ENCODE data around the gene LMF1. TPM values are rescaled to one million over a fixed set of nuclear protein-coding genes. Genes with fewer than 3 reads are reported as not detected.

LMF1 gene
- total and polyA plus RNA-seq, 2 of the 8 experiments (the other 6 are each of a cell fraction or from before 2014, with no cell fraction given), result 3.5 to 9.1 TPM

DNA sequence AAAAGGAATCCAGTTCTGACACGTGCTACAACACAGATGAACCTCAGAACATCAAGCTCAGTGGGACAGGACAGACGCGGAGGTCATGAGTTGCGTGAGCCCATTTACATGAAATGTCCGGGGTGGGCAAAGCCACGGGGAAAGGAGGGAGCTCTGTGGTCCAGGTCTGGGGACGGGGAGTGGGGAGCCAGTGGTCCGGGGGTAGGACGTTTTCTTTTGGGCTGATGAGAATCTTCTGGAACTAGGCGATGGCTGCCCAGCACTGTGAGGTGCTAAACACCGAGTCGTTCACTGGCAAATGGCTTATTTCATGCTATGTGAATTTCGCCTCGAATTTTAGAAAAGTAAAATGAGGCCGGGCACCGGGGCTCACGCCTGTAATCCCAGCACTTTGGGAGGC is 2.6 kb upstream of the LMF1 start:
- Histone ChIP-seq H3K9me3 (ENCODE audit: insufficient read depth in 2 of 2, low read depth in 1 of 2, low read length in 1 of 2) (no peaks in the 10 kb centered on the region), H4K91ac (replicated peaks; ENCODE audit: insufficient read length, low read length) (no peak overlapping the region), H2AK5ac (ENCODE audit: low read depth, low read length) (no peak overlapping the region), H4K5ac (ENCODE audit: insufficient read length, low read depth, low read length) (no peak overlapping the region), H3K23ac (ENCODE audit: insufficient read length) (no peak overlapping the region), H3K18ac (ENCODE audit: extremely low read depth, low read length) (no peak overlapping the region), H2AFZ (ENCODE audit: low read length) (no peak overlapping the region), H3K79me2 (ENCODE audit: control insufficient read depth in 1 of 2, insufficient read depth in 2 of 2, low read length in 2 of 2) (no peaks in the 10 kb centered on the region), H4K20me1 (replicated peaks in 1 of 2; ENCODE audit: control insufficient read depth in 1 of 2, insufficient read depth in 2 of 2, low read length in 2 of 2) (peaks cover 0 to 4% of the 10 kb centered on the region in 2 experiments), H3K23me2 (ENCODE audit: low read depth, low read length) (peaks cover 11% of the 10 kb centered on the region; the same call in 1 of the 2 replicates), H3K4ac (replicated peaks; ENCODE audit: insufficient read length, low read depth, low read length) (no peak overlapping the region), H3K9ac (replicated peaks in 1 of 4; ENCODE audit: extremely low read depth in 1 of 4, low read depth in 3 of 4, low read length in 3 of 4) (no peak overlapping the region), H2BK12ac (ENCODE audit: low read depth, low read length) (no peak overlapping the region), H2BK5ac (ENCODE audit: low read depth, low read length) (no peak overlapping the region), H3K27ac (ENCODE audit: low read depth, low read length) (no peak overlapping the region), H2BK120ac (replicated peaks; ENCODE audit: low read depth, low read length) (no peak overlapping the region), H3K56ac (replicated peaks; ENCODE audit: insufficient read length, low read depth, low read length) (no peak overlapping the region), H2BK15ac (ENCODE audit: low read length) (no peak overlapping the region), H3K4me1 (replicated peaks in 1 of 4; ENCODE audit: control insufficient read depth in 3 of 4, insufficient read depth in 4 of 4, low read length in 3 of 4) (peaks cover 0 to 10% (median 6%) of the 10 kb centered on the region in 4 experiments; a peak in 6 of 7 replicates), H3K14ac (ENCODE audit: insufficient read length) (no peak overlapping the region), H3K36me3 (ENCODE audit: control insufficient read depth in 2 of 4, insufficient read depth in 4 of 4, low read length in 3 of 4) (no peaks in the 10 kb centered on the region), H4K8ac (ENCODE audit: extremely low read depth, insufficient read depth, low read length) (no peak overlapping the region), H3K4me2 (ENCODE audit: insufficient read depth in 1 of 2, low read depth in 2 of 2, low read length in 2 of 2) (no peak overlapping the region), H3K27me3 (replicated peaks in 1 of 4; ENCODE audit: control insufficient read depth in 3 of 4, extremely low read depth in 1 of 4, insufficient read depth in 3 of 4, low read length in 3 of 4) (peaks cover 0 to 35% (median 16%) of the 10 kb centered on the region in 4 experiments; a peak in 6 of 7 replicates), H2BK20ac (ENCODE audit: low read length) (no peak overlapping the region), H3K4me3 (ENCODE audit: extremely low read depth in 1 of 4, insufficient read depth in 2 of 4, low read depth in 3 of 4, low read length in 4 of 4) (no peak overlapping the region), H3K79me1 (ENCODE audit: low read depth, low read length) (no peaks in the 10 kb centered on the region; the same call in 1 of the 2 replicates)
- 93% methylated on average over 15 of the region's 17 CpGs; no CpG with 5 or more reads in 1 of the 2 experiments for WGBS, 2 experiments (ENCODE audit: extremely low coverage in 1 of 2, insufficient coverage in 1 of 2, insufficient read length in 1 of 2, insufficient replicate concordance in 2 of 2, low coverage in 1 of 2, low lambda C conversion rate in 2 of 2, missing lambda C conversion rate in 1 of 2)
- FAIRE-seq (no peak), DNase-seq (ENCODE audit: low read depth in 1 of 2, low spot score in 2 of 2) (no peak)
- TF ChIP-seq POLR2A (IDR thresholded peaks at IDR 0.05; ENCODE audit: control extremely low read depth in 1 of 2, low read depth in 2 of 2, low read length in 2 of 2) (no peak), CBX8 (IDR thresholded peaks at IDR 0.05; ENCODE audit: borderline replicate concordance, low read depth, low read length) (no peak), EZH2 (IDR thresholded peaks at IDR 0.05; ENCODE audit: low read depth, low read length, severe bottlenecking) (no peak), MAFK (IDR thresholded peaks at IDR 0.05; ENCODE audit: low read depth, low read length) (no peak), RBBP5 (IDR thresholded peaks at IDR 0.05; ENCODE audit: borderline replicate concordance, low read depth, low read length) (no peak), YY1 (IDR thresholded peaks at IDR 0.05; ENCODE audit: low read depth, low read length) (no peak), ZNF274 (IDR thresholded peaks at IDR 0.05; ENCODE audit: borderline replicate concordance, extremely low read depth, low read length) (no peak), KDM4A (IDR thresholded peaks at IDR 0.05; ENCODE audit: low read depth, low read length, severe bottlenecking) (no peak), PHF8 (conservative IDR thresholded peaks at IDR 0.05; ENCODE audit: low read depth, low read length) (no peak), NANOG (IDR thresholded peaks at IDR 0.05; ENCODE audit: insufficient read depth, low read depth, low read length, poor library complexity, severe bottlenecking) (no peak), CHD2 (IDR thresholded peaks at IDR 0.05; ENCODE audit: low read length) (no peak), SP4 (IDR thresholded peaks at IDR 0.05; ENCODE audit: low read length) (no peak), JUN (IDR thresholded peaks at IDR 0.05; ENCODE audit: low read depth, low read length) (no peak)
- TF ChIP-seq, protein P1, sequence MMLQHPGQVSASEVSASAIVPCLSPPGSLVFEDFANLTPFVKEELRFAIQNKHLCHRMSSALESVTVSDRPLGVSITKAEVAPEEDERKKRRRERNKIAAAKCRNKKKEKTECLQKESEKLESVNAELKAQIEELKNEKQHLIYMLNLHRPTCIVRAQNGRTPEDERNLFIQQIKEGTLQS (IDR thresholded peaks at IDR 0.05; ENCODE audit: insufficient read depth, low read depth, low read length), result no peak
- ChIA-PET CTCF (ENCODE audit: partially characterized antibody) (interaction anchor here (1.8 kb wide), 1 partner anchor 82 kb away, joined by 5 read pairs; no protein-coding TSS in a partner anchor), POLR2A (ENCODE audit: partially characterized antibody) (interaction anchor here (0.9 kb wide), 1 partner anchor 230 kb away, joined by 3 read pairs; no protein-coding TSS in a partner anchor)

All from H1 (cell line).